ENCODE data around the gene MRPL52.
"Not testable (repeated sequence)": the region's sequence is repeated elsewhere in the genome, so short reads cannot be mapped to it uniquely, and the experiment has no call there.

The MRPL52 gene

GRCh38 chr14:22812744-22813143 is 16.9 kb upstream of the MRPL52 start:
- no peak for DNase-seq

- no peak for DNase-seq
Observed at GRCh38 chr14:22813145-22813544, 16.5 kb upstream of the MRPL52 start.

- no peak for DNase-seq
Observed at GRCh38 chr14:22814373-22814772, 15.3 kb upstream of the MRPL52 start.

GRCh38 chr14:22814941-22815713 is 14.6 kb upstream of the MRPL52 start, which contains the start of gene SLC7A7:
SLC7A7 (minus strand) TSS chr14:22815435; CDS start chr14:22813398, 2,037 bp downstream.
- no peak for DNase-seq

- DNase-seq = no peak
Observed at GRCh38 chr14:22819151-22819988, 10.3 kb upstream of the MRPL52 start.

GRCh38 chr14:22820731-22821130 is 9.0 kb upstream of the MRPL52 start:
- no peak for DNase-seq

- DNase-seq = no peak
Observed at GRCh38 chr14:22821193-22822015, 8.3 kb upstream of the MRPL52 start.

- no peak for DNase-seq
Observed at GRCh38 chr14:22822016-22822570, 7.6 kb upstream of the MRPL52 start.

- DNase-seq = peak; percentile 80
Observed at GRCh38 chr14:22822571-22823098, 7.1 kb upstream of the MRPL52 start.

- peak; percentile 25 for DNase-seq
Observed at GRCh38 chr14:22824711-22825359, 4.9 kb upstream of the MRPL52 start.

GRCh38 chr14:22829076-22829660 is 519 bp upstream of the MRPL52 start:
- not testable (repeated sequence) for DNase-seq

GRCh38 chr14:22830443-22831010 is 840 bp downstream of the MRPL52 start:
- no peak for DNase-seq

- no peak for DNase-seq
Observed at GRCh38 chr14:22835505-22835904, 5.8 kb downstream of the MRPL52 start.

- no peak for DNase-seq
Observed at GRCh38 chr14:22836301-22837113, 6.8 kb downstream of the MRPL52 start, which contains the start of gene MMP14. MMP14 (plus strand) TSS chr14:22836585; CDS start chr14:22836818, 233 bp downstream.

- DNase-seq = peak; percentile 34
Observed at GRCh38 chr14:22837114-22837749, 7.5 kb downstream of the MRPL52 start.

GRCh38 chr14:22837750-22838538 is 8.3 kb downstream of the MRPL52 start:
- DNase-seq = no peak

GRCh38 chr14:22838631-22839041 is 8.9 kb downstream of the MRPL52 start:
- DNase-seq = no peak

- no peak for DNase-seq
Observed at GRCh38 chr14:22839159-22839779, 9.6 kb downstream of the MRPL52 start.
